Uterus (tissue), 4 donors: Measurements from ENCODE around the gene LYPD3. TPM values are rescaled to one million over a fixed set of nuclear protein-coding genes. Genes with fewer than 3 reads are reported as not detected.

ENCODE experiments used
- DNase-seq, 2 donors: peaks; one replicate each; pipeline ENCODE4 v3.0.0-alpha.2; 2019 to 2020
- H3K27ac ChIP-seq, 2 donors: fragments of 200-600 bp; sonication (generic); 1 replicate in 1 of 2; 2 replicates in 1 of 2; pipeline ENCODE4 v1.5.1; 2016 to 2018
- H3K27me3 ChIP-seq, 2 donors: fragments of 200-600 bp; sonication (generic); one replicate each; pipeline ENCODE4 v1.5.1; 2018 to 2019; ENCODE audit warnings: control low read depth in 1 of 2
- H3K36me3 ChIP-seq, 2 donors: fragments of 200-600 bp; sonication (generic); one replicate each; pipeline ENCODE4 v1.5.1; 2019; ENCODE audit warnings: control low read depth in 1 of 2
- H3K4me1 ChIP-seq, 2 donors: fragments of 200-600 bp; sonication (generic); one replicate each; pipeline ENCODE4 v1.5.1; 2018 to 2019; ENCODE audit warnings: control low read depth in 1 of 2
- H3K4me3 ChIP-seq, 2 donors: fragments of 200-600 bp; sonication (generic); 1 replicate in 1 of 2; 2 replicates in 1 of 2; pipeline ENCODE4 v1.5.1; 2018 to 2019; ENCODE audit warnings: mild to moderate bottlenecking in 1 of 2
- H3K9me3 ChIP-seq, 2 donors: fragments of 200-600 bp; sonication (generic); one replicate each; pipeline ENCODE4 v1.5.1; 2019; ENCODE audit warnings: control low read depth in 1 of 2
- CTCF ChIP-seq, 4 experiments: fragments of 200-600 bp in 2 of 4; fragments of 450-650 bp in 2 of 4; sonication (generic) in 2 of 4; IDR thresholded peaks; one replicate each; pipeline ENCODE4 v1.5.1; 2016 to 2019; ENCODE audit warnings: antibody characterized with exemption in 4 of 4, mild to moderate bottlenecking in 2 of 4, moderate library complexity in 1 of 4
- POLR2A ChIP-seq, 2 donors: fragments of 450-650 bp; IDR thresholded peaks; one replicate each; pipeline ENCODE4 v1.6.1; 2016; ENCODE audit warnings: antibody characterized with exemption in 2 of 2, mild to moderate bottlenecking in 1 of 2, moderate library complexity in 1 of 2
- intact Hi-C: fragments of 100-400 bp; cut with DNase I; formaldehyde crosslinking; loops from one replicate; pipeline ENCODE4 v1.15.1; 2023; ENCODE audit warnings: low total_unique reads
- total RNA-seq, 4 donors: library from RNA; depleted of rRNA in 3 of 4; stranded (reverse); fragments of >200 nt in 3 of 4; gene quantifications; one replicate each; pipeline versions ENCODE4 v1.1.0 to v1.2.4, GENCODE V29; 2014 to 2023
- donor health status: DM: yes; HTN: yes; CAD: no.

Gene LYPD3
- total RNA-seq, 4 donors from 2014 or later, result 0.28 to 2.4 TPM; not detected in 2

- H3K27me3 ChIP-seq, result no peaks in the 10 kb centered on the region
- intact Hi-C loops, result no loop called here
- H3K27ac ChIP-seq, result peak overlapping the region; percentile 62 to 73
- DNase-seq, result peak; percentile 92 to 96
- peak; percentile 38 to 57 for TF ChIP-seq POLR2A (IDR thresholded peaks at IDR 0.05)
- TF ChIP-seq CTCF (IDR thresholded peaks at IDR 0.05), result no peak
- no peaks in the 10 kb centered on the region for H3K9me3 ChIP-seq
- no peaks in the 10 kb centered on the region for H3K36me3 ChIP-seq
- H3K4me3 ChIP-seq, result peak overlapping the region; percentile 19 to 21
- no peaks in the 10 kb centered on the region for H3K4me1 ChIP-seq
Measured at GRCh38 chr19:43474986-43475705, 9.7 kb upstream of the LYPD3 start.

- no peak for DNase-seq
- Histone ChIP-seq H3K36me3 (no peaks in the 10 kb centered on the region), H3K4me1 (no peaks in the 10 kb centered on the region), H3K9me3 (no peaks in the 10 kb centered on the region), H3K27me3 (no peaks in the 10 kb centered on the region), H3K4me3 (peak overlapping the region in 1 of 2 donors; percentile 19), H3K27ac (peak overlapping the region; percentile 62 to 73)
- TF ChIP-seq POLR2A (IDR thresholded peaks at IDR 0.05) (no peak), CTCF (IDR thresholded peaks at IDR 0.05) (no peak)
- intact Hi-C loops, result no loop called here
Measured at GRCh38 chr19:43474487-43474886, 9.1 kb upstream of the LYPD3 start.

GRCh38 chr19:43471091-43471490 lies 5.7 kb upstream of the LYPD3 start:
- no peak for DNase-seq
- Histone ChIP-seq H3K9me3 (no peaks in the 10 kb centered on the region), H3K27ac (no peak overlapping the region), H3K36me3 (no peaks in the 10 kb centered on the region), H3K27me3 (no peaks in the 10 kb centered on the region), H3K4me3 (no peak overlapping the region), H3K4me1 (no peaks in the 10 kb centered on the region)
- intact Hi-C loops, result no loop called here
- no peak for TF ChIP-seq POLR2A (IDR thresholded peaks at IDR 0.05)
- no peak for TF ChIP-seq CTCF (IDR thresholded peaks at IDR 0.05)

GRCh38 chr19:43470288-43470687 lies 4.9 kb upstream of the LYPD3 start:
- no peak for TF ChIP-seq POLR2A (IDR thresholded peaks at IDR 0.05)
- no peak for TF ChIP-seq CTCF (IDR thresholded peaks at IDR 0.05)
- Histone ChIP-seq H3K27me3 (no peaks in the 10 kb centered on the region), H3K4me3 (no peak overlapping the region), H3K36me3 (no peaks in the 10 kb centered on the region), H3K4me1 (no peaks in the 10 kb centered on the region), H3K9me3 (no peaks in the 10 kb centered on the region), H3K27ac (no peak overlapping the region)
- intact Hi-C loops, result no loop called here
- no peak for DNase-seq

GRCh38 chr19:43469160-43469480 lies 3.7 kb upstream of the LYPD3 start:
- TF ChIP-seq POLR2A (IDR thresholded peaks at IDR 0.05) (no peak), CTCF (IDR thresholded peaks at IDR 0.05) (no peak)
- Histone ChIP-seq H3K27ac (no peak overlapping the region), H3K4me3 (no peak overlapping the region), H3K4me1 (peaks cover 0 to 6% of the 10 kb centered on the region in 2 donors), H3K9me3 (no peaks in the 10 kb centered on the region), H3K27me3 (no peaks in the 10 kb centered on the region), H3K36me3 (no peaks in the 10 kb centered on the region)
- intact Hi-C loops, result no loop called here
- no peak for DNase-seq
